HL-60 (cell line): ENCODE results near the gene SFXN5.

Source experiments
- DNase-seq, 2 experiments: peaks; one replicate each; pipeline ENCODE4 v3.0.0-alpha.2; 2010 to 2020; ENCODE audit warnings: low read depth in 1 of 2, low spot score in 1 of 2
- H3K27ac ChIP-seq: fragments of 250-450 bp; sonication (Bioruptor Pico); replicated peaks from 2 replicates; pipeline ENCODE4 v1.5.1; 2020; ENCODE audit warnings: mild to moderate bottlenecking, moderate library complexity
- H3K27me3 ChIP-seq: fragments of 250-450 bp; sonication (Bioruptor Pico); 2 replicates; pipeline ENCODE4 v1.5.1; 2021; ENCODE audit warnings: mild to moderate bottlenecking, moderate library complexity; ENCODE audit not compliant: insufficient read depth, poor library complexity, severe bottlenecking
- H3K4me3 ChIP-seq: replicated peaks from 2 replicates; pipeline ENCODE4 v1.5.1; 2011; ENCODE audit warnings: mild to moderate bottlenecking, control low read depth, low read length; ENCODE audit not compliant: insufficient read depth
- CTCF ChIP-seq: IDR thresholded peaks from one replicate; pipeline ENCODE4 v1.5.1; 2011; ENCODE audit warnings: low read length, control low read depth, inconsistent platforms; ENCODE audit not compliant: insufficient read depth
- GABPA ChIP-seq: IDR thresholded peaks from 2 replicates; pipeline ENCODE4 v1.6.1; 2012; ENCODE audit warnings: low read depth
- POLR2AphosphoS5 ChIP-seq: IDR thresholded peaks from 2 replicates; pipeline ENCODE4 v1.6.1; 2012; ENCODE audit warnings: low read depth
- SPI1 ChIP-seq: IDR thresholded peaks from 2 replicates; pipeline ENCODE4 v1.6.1; 2012; ENCODE audit warnings: low read depth, mild to moderate bottlenecking, borderline replicate concordance
- TF ChIP-seq, protein P1 (sequence below): IDR thresholded peaks from 2 replicates; pipeline ENCODE4 v1.6.1; 2012; ENCODE audit warnings: low read depth; ENCODE audit not compliant: insufficient replicate concordance

The SFXN5 gene

DNA sequence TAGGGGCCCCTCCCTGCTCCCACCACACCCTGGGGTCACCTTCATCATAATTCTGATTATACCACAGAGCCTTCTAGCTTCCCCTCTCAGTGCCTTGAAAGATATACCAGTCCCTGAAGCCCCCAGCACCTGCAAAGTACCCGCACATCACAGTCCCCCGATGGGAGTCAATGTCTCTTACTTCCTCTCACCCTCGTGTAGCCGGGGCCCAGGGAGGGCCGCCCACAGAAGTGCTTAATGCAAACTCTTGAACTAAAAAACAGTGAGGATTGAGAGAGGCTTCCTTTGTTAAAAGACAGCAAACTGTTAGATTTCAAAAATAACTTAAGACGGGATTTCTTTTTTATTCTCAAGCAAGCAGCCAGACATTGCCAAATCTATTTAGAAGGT, 76.5 kb downstream of the SFXN5 start:
- DNase-seq, result no peak
- Histone ChIP-seq H3K4me3 (no peak overlapping the region), H3K27ac (no peak overlapping the region), H3K27me3 (no peaks in the 10 kb centered on the region)
- no peak for TF ChIP-seq GABPA
- no peak for TF ChIP-seq CTCF
- no peak for TF ChIP-seq POLR2AphosphoS5
- TF ChIP-seq, protein P1, sequence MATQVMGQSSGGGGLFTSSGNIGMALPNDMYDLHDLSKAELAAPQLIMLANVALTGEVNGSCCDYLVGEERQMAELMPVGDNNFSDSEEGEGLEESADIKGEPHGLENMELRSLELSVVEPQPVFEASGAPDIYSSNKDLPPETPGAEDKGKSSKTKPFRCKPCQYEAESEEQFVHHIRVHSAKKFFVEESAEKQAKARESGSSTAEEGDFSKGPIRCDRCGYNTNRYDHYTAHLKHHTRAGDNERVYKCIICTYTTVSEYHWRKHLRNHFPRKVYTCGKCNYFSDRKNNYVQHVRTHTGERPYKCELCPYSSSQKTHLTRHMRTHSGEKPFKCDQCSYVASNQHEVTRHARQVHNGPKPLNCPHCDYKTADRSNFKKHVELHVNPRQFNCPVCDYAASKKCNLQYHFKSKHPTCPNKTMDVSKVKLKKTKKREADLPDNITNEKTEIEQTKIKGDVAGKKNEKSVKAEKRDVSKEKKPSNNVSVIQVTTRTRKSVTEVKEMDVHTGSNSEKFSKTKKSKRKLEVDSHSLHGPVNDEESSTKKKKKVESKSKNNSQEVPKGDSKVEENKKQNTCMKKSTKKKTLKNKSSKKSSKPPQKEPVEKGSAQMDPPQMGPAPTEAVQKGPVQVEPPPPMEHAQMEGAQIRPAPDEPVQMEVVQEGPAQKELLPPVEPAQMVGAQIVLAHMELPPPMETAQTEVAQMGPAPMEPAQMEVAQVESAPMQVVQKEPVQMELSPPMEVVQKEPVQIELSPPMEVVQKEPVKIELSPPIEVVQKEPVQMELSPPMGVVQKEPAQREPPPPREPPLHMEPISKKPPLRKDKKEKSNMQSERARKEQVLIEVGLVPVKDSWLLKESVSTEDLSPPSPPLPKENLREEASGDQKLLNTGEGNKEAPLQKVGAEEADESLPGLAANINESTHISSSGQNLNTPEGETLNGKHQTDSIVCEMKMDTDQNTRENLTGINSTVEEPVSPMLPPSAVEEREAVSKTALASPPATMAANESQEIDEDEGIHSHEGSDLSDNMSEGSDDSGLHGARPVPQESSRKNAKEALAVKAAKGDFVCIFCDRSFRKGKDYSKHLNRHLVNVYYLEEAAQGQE, result no peak
- TF ChIP-seq SPI1, result no peak

DNA sequence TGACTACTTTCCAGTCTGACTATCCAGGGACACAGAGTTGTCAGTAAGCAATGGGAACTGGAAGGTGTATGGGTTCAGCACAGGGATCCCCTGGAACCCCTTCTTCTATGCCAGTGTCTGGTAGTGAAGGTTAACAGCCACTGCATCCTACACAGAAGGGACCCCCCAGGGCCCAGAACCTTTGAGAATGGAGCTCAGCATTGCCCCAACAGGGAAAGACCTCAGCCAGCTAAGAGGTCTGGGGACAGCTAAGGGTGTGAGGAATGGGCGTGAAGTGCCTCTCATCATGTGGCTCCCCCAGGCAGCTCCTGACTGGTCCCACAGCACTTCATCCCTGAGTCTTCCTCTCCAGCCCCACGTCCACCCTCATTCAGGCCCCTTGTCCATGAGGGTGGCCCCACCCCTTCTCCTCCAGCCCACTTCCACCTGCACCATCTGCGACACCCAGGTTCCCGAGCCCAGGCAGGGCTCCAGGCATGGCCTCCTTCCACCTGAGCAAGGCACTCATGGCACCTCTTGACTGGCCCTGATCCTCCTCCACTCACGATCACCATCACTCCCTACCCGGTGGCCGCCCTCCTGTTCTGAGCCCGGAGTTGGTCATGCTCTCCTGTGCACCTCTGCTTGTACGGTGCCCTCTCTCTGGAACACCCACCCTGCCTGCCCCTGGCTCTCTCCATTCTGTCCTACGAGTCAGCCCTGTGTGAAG, 77.1 kb downstream of the SFXN5 start:
- H3K4me3 ChIP-seq, result no peak overlapping the region
- DNase-seq, result no peak
- H3K27ac ChIP-seq, result no peak overlapping the region
- no peaks in the 10 kb centered on the region for H3K27me3 ChIP-seq
- no peak for TF ChIP-seq SPI1
- TF ChIP-seq POLR2AphosphoS5, result no peak
- TF ChIP-seq, protein P1, result no peak
- TF ChIP-seq CTCF, result no peak
- TF ChIP-seq GABPA, result no peak

GRCh38 chr2:72993933-72994280, 77.6 kb downstream of the SFXN5 start:
- TF ChIP-seq GABPA, result no peak
- TF ChIP-seq POLR2AphosphoS5, result no peak
- TF ChIP-seq SPI1, result no peak
- TF ChIP-seq, protein P1, result no peak
- TF ChIP-seq CTCF, result no peak
- H3K4me3 ChIP-seq, result no peak overlapping the region
- DNase-seq, result no peak
- H3K27ac ChIP-seq, result no peak overlapping the region
- H3K27me3 ChIP-seq, result no peaks in the 10 kb centered on the region
